HG02759 (cell line): ENCODE results near the gene OBSCN.
"Not testable (repeated sequence)": the region's sequence is repeated elsewhere in the genome, so short reads cannot be mapped to it uniquely, and the experiment has no call there.

ENCODE experiments used
- ATAC-seq: cut with Tn5 transposase; IDR thresholded peaks from one replicate; pipeline ENCODE4 v1.9.1; 2021; ENCODE audit warnings: mild to moderate bottlenecking, moderate library complexity; ENCODE audit not compliant: unreplicated experiment

Gene OBSCN

GRCh38 chr1:228226141-228226874, 18.5 kb downstream of the OBSCN start:
- ATAC-seq, result no peak

GRCh38 chr1:228226956-228227791, 19.3 kb downstream of the OBSCN start:
- ATAC-seq, result no peak

GRCh38 chr1:228228147-228228546, 20.3 kb downstream of the OBSCN start:
- ATAC-seq, result not testable (repeated sequence)

- no peak for ATAC-seq
These were observed 20.8 kb downstream of the OBSCN start for GRCh38 chr1:228228601-228229074.

- ATAC-seq, result no peak
These were observed 23.3 kb downstream of the OBSCN start for GRCh38 chr1:228231189-228231588.

- no peak for ATAC-seq
These were observed 25.3 kb downstream of the OBSCN start for GRCh38 chr1:228233136-228233535.

GRCh38 chr1:228234921-228235320, 27.1 kb downstream of the OBSCN start:
- ATAC-seq, result no peak

GRCh38 chr1:228236744-228237143, 28.9 kb downstream of the OBSCN start:
- ATAC-seq, result no peak

GRCh38 chr1:228238007-228238406, 30.2 kb downstream of the OBSCN start:
- no peak for ATAC-seq

- ATAC-seq, result no peak
These were observed 30.6 kb downstream of the OBSCN start for GRCh38 chr1:228238461-228238860.

GRCh38 chr1:228240411-228241240, 32.8 kb downstream of the OBSCN start:
- ATAC-seq, result no peak

GRCh38 chr1:228241259-228241658, 33.4 kb downstream of the OBSCN start:
- no peak for ATAC-seq

- no peak for ATAC-seq
These were observed 34.6 kb downstream of the OBSCN start for GRCh38 chr1:228242409-228242808.

GRCh38 chr1:228243093-228243492, 35.2 kb downstream of the OBSCN start:
- no peak for ATAC-seq

- not testable (repeated sequence) for ATAC-seq
These were observed 36.1 kb downstream of the OBSCN start for GRCh38 chr1:228243989-228244388.

- no peak for ATAC-seq
These were observed 37.3 kb downstream of the OBSCN start for GRCh38 chr1:228245111-228245510.

GRCh38 chr1:228246216-228246900, 38.5 kb downstream of the OBSCN start:
- ATAC-seq, result no peak

- ATAC-seq, result no peak
These were observed 41.9 kb downstream of the OBSCN start for GRCh38 chr1:228249513-228250305.

- ATAC-seq, result not testable (repeated sequence)
These were observed 44.6 kb downstream of the OBSCN start for GRCh38 chr1:228252476-228252875.
